HEK293T (cell line): ENCODE data around the gene BACH2.

Experiments
- BHLHE40 ChIP-seq: fragments of 450-650 bp; IDR thresholded peaks from 2 replicates; pipeline ENCODE4 v1.6.1; 2016; ENCODE audit warnings: mild to moderate bottlenecking, moderate library complexity, borderline replicate concordance
- CTBP1 ChIP-seq: fragments of 450-650 bp; IDR thresholded peaks from 2 replicates; pipeline ENCODE4 v1.6.1; 2016; ENCODE audit warnings: borderline replicate concordance
- ELF4 ChIP-seq: fragments of 450-650 bp; IDR thresholded peaks from 2 replicates; pipeline ENCODE4 v1.6.1; 2017; ENCODE audit warnings: antibody characterized with exemption
- FOXA1 ChIP-seq: fragments of 450-650 bp; IDR thresholded peaks from 2 replicates; pipeline ENCODE4 v1.6.1; 2016; ENCODE audit warnings: mild to moderate bottlenecking
- FOXK2 ChIP-seq: fragments of 450-650 bp; IDR thresholded peaks from 2 replicates; pipeline ENCODE4 v1.6.1; 2016; ENCODE audit warnings: mild to moderate bottlenecking
- FOXM1 ChIP-seq: fragments of 450-650 bp; IDR thresholded peaks from 2 replicates; pipeline ENCODE4 v1.6.1; 2017; ENCODE audit warnings: mild to moderate bottlenecking, borderline replicate concordance
- L3MBTL2 ChIP-seq: fragments of 450-650 bp; conservative IDR thresholded peaks from 2 replicates; pipeline ENCODE4 v1.6.1; 2016; ENCODE audit warnings: mild to moderate bottlenecking
- LEF1 ChIP-seq: fragments of 450-650 bp; IDR thresholded peaks from 2 replicates; pipeline ENCODE4 v1.6.1; 2017; ENCODE audit warnings: mild to moderate bottlenecking, borderline replicate concordance
- NFRKB ChIP-seq: fragments of 450-650 bp; IDR thresholded peaks from 2 replicates; pipeline ENCODE4 v1.6.1; 2016; ENCODE audit warnings: mild to moderate bottlenecking, moderate library complexity
- SP1 ChIP-seq: fragments of 450-650 bp; IDR thresholded peaks from 2 replicates; pipeline ENCODE4 v1.6.1; 2017
- SUZ12 ChIP-seq: fragments of 450-650 bp; IDR thresholded peaks from 2 replicates; pipeline ENCODE4 v1.6.1; 2016; ENCODE audit warnings: mild to moderate bottlenecking
- TARDBP ChIP-seq: fragments of 450-650 bp; IDR thresholded peaks from 2 replicates; pipeline ENCODE4 v1.6.1; 2016
- ZNF384 ChIP-seq: fragments of 450-650 bp; IDR thresholded peaks from 2 replicates; pipeline ENCODE4 v1.6.1; 2016

GRCh38 chr6:90079560-90080490, 216.8 kb downstream of the BACH2 start:
- TF ChIP-seq L3MBTL2 = no peak
- TF ChIP-seq CTBP1 = no peak
- no peak for TF ChIP-seq TARDBP
- no peak for TF ChIP-seq ELF4
- no peak for TF ChIP-seq LEF1
- no peak for TF ChIP-seq BHLHE40
- no peak for TF ChIP-seq NFRKB
- TF ChIP-seq FOXM1 = no peak
- TF ChIP-seq SUZ12 = no peak
- no peak for TF ChIP-seq ZNF384
- no peak for TF ChIP-seq SP1
- TF ChIP-seq FOXA1 = no peak
- TF ChIP-seq FOXK2 = no peak
